Neural cell (in vitro differentiated cells): Measurements from ENCODE around the gene SPAG16.

Experiments
- EP300 ChIP-seq: fragments of 450-650 bp; conservative IDR thresholded peaks from 2 replicates; pipeline ENCODE4 v1.6.1; 2014; ENCODE audit warnings: antibody characterized with exemption, mild to moderate bottlenecking, moderate library complexity; ENCODE audit not compliant: poor library complexity, severe bottlenecking
- EZH2 ChIP-seq: fragments of 200-600, 300-800 bp; shearing (Covaris generic), sonication (generic); IDR thresholded peaks from 2 replicates; pipeline ENCODE4 v1.6.1; 2014; ENCODE audit warnings: antibody characterized with exemption, low read length, borderline replicate concordance, mild to moderate bottlenecking; ENCODE audit not compliant: insufficient read depth, poor library complexity, severe bottlenecking
- TF ChIP-seq, protein P1 (sequence below): fragments of 450-650 bp; IDR thresholded peaks from 2 replicates; pipeline ENCODE4 v1.5.1; 2014; ENCODE audit warnings: antibody characterized with exemption, mild to moderate bottlenecking, moderate library complexity; ENCODE audit not compliant: poor library complexity, severe bottlenecking

DNA sequence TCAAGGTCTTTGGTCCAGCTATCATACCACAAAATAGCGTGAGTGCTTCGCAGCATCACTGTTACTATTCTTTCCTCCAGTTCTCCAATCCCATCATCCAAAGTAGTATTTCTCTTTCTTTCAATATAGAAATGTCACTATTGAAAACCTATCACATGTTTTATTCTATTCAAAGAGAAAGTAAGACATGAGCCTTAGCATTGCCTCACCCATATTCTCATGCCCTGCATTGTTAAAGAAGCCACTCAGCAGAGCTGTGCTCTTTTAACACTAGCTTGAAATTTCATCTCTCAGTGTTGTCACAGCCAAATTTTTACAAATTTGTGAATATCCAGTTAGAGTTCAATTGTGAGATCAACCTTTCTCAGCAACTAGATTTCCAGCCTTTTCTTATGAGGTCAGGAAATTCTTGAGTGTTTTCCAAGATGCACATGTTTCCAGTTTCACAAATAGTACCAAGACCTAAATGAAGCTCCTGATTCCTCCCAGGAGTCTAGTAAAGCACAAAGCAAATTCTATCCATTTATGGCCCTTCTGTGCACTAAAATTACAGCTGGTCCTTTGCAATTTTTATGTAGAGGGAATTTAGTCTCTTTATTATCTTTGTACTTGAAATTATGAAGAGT, 343.7 kb downstream of the SPAG16 start:
- TF ChIP-seq, protein P1, sequence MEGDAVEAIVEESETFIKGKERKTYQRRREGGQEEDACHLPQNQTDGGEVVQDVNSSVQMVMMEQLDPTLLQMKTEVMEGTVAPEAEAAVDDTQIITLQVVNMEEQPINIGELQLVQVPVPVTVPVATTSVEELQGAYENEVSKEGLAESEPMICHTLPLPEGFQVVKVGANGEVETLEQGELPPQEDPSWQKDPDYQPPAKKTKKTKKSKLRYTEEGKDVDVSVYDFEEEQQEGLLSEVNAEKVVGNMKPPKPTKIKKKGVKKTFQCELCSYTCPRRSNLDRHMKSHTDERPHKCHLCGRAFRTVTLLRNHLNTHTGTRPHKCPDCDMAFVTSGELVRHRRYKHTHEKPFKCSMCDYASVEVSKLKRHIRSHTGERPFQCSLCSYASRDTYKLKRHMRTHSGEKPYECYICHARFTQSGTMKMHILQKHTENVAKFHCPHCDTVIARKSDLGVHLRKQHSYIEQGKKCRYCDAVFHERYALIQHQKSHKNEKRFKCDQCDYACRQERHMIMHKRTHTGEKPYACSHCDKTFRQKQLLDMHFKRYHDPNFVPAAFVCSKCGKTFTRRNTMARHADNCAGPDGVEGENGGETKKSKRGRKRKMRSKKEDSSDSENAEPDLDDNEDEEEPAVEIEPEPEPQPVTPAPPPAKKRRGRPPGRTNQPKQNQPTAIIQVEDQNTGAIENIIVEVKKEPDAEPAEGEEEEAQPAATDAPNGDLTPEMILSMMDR, result no peak
- TF ChIP-seq EZH2, result no peak
- no peak for TF ChIP-seq EP300
